ENCODE results near the gene TIMP4. TPM values are rescaled to one million over a fixed set of nuclear protein-coding genes. Genes with fewer than 3 reads are reported as not detected.

The TIMP4 gene
- total RNA-seq, 1 donor from 2014 or later: 12.3 TPM

DNA sequence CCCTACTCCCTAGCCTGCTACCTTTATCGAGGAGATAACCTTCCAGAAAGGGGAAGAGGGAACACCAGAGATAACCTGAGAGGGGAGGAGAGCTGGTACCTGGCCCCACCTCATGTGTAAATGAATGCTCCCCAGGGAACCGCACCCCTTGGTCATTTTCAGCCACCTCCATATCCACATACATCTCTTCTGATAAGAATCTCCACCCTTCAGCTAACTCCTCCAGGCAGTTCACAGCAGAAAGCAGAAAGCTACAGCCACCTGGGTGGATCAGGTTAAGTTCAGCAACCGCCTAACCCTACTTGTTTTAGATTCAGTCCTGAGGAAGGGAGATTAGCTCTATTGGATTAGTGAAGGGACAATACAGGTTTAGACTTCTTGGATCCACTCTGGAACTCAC, 38.0 kb upstream of the TIMP4 start:
- no peaks in the 10 kb centered on the region for H3K36me3 ChIP-seq
- peaks cover 7% of the 10 kb centered on the region for H3K4me1 ChIP-seq
- TF ChIP-seq, protein P1, sequence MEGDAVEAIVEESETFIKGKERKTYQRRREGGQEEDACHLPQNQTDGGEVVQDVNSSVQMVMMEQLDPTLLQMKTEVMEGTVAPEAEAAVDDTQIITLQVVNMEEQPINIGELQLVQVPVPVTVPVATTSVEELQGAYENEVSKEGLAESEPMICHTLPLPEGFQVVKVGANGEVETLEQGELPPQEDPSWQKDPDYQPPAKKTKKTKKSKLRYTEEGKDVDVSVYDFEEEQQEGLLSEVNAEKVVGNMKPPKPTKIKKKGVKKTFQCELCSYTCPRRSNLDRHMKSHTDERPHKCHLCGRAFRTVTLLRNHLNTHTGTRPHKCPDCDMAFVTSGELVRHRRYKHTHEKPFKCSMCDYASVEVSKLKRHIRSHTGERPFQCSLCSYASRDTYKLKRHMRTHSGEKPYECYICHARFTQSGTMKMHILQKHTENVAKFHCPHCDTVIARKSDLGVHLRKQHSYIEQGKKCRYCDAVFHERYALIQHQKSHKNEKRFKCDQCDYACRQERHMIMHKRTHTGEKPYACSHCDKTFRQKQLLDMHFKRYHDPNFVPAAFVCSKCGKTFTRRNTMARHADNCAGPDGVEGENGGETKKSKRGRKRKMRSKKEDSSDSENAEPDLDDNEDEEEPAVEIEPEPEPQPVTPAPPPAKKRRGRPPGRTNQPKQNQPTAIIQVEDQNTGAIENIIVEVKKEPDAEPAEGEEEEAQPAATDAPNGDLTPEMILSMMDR (IDR thresholded peaks at IDR 0.05; ENCODE audit: borderline replicate concordance): no peak
- intact Hi-C loops (cut with micrococcal nuclease): no loop called here
- H3K4me3 ChIP-seq: no peak overlapping the region
- DNase-seq: no peak
- H3K9me3 ChIP-seq (replicated peaks): peaks cover under 1% of the 10 kb centered on the region
- H3K27ac ChIP-seq (replicated peaks): no peak overlapping the region
- H3K27me3 ChIP-seq (ENCODE audit: low read depth): no peaks in the 10 kb centered on the region

DNA sequence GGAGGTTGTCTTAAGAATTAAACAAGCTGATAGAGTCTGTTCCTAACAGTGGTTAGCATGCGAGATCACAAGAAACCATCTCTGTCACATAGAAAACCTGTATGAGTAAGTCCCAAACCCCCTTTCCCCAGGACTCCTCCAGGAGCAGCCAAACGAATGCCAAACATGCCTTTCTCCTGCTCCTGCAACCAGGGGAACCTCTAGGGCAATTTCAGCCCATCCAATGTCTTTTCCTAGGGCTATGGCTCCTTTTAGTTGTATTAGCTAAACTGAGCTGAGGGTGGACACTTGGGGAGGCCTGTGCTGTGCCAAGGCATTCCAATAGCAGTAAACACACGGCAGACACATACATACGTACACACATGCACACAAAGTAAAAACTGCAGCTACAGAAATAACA, 36.5 kb upstream of the TIMP4 start:
- Histone ChIP-seq H3K4me1 (peaks cover 7% of the 10 kb centered on the region), H3K4me3 (no peak overlapping the region), H3K9me3 (replicated peaks) (no peaks in the 10 kb centered on the region), H3K27ac (replicated peaks) (no peak overlapping the region), H3K27me3 (ENCODE audit: low read depth) (no peaks in the 10 kb centered on the region), H3K36me3 (no peaks in the 10 kb centered on the region)
- TF ChIP-seq, protein P1 (IDR thresholded peaks at IDR 0.05; ENCODE audit: borderline replicate concordance): no peak
- DNase-seq: no peak
- intact Hi-C loops (cut with micrococcal nuclease): no loop called here

DNA sequence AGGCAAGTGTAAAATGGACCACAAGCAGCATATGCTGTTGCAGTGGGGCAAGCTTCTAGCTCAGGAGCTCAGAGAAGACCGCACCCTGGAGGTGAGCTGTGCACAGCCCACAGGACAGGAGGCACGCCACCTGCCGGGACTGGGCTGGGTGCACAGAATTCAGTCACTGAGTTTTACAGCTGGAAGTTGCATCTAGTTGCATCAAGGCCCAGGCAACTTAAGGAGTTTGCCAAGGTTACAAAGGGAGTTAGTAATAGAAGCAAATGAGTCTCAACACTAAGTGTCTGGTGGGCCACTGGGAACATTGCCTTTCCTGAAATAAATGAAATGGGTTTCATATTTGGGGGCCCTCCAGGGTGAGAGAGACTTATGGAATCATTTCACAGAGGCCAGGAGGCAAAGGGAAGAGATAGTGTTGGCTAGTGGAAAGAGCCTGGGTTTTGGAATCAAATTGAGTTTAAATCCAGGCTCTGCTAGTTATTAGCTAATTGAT, 36.0 kb upstream of the TIMP4 start:
- TF ChIP-seq, protein P1 (IDR thresholded peaks at IDR 0.05; ENCODE audit: borderline replicate concordance): no peak
- H3K27ac ChIP-seq (replicated peaks): no peak overlapping the region
- H3K4me1 ChIP-seq: peaks cover 7% of the 10 kb centered on the region
- H3K4me3 ChIP-seq: no peak overlapping the region
- DNase-seq: no peak
- H3K27me3 ChIP-seq (ENCODE audit: low read depth): no peaks in the 10 kb centered on the region
- intact Hi-C loops (cut with micrococcal nuclease): no loop called here
- H3K36me3 ChIP-seq: no peaks in the 10 kb centered on the region
- no peaks in the 10 kb centered on the region for H3K9me3 ChIP-seq (replicated peaks)

DNA sequence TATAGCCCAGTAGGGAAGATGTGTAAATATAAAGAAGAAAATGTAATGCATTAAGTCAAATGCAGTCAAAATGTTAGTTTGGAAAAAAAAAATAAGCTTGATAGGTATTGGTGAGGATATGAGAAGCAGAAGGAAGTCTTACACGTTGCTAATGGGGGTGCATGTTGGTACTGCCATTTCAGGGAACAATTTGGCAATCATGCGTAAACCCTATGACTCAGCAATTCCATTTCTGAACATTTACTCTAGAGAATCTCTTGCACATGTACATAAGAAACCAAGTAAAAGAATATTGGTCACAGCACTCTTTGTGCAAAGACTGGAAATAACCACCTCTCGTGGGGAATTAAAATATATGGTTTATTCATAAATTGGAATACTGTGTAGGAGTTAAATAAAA, 35.5 kb upstream of the TIMP4 start:
- H3K4me3 ChIP-seq: no peak overlapping the region
- peaks cover 7% of the 10 kb centered on the region for H3K4me1 ChIP-seq
- H3K27me3 ChIP-seq (ENCODE audit: low read depth): no peaks in the 10 kb centered on the region
- H3K36me3 ChIP-seq: no peaks in the 10 kb centered on the region
- intact Hi-C loops (cut with micrococcal nuclease): no loop called here
- H3K27ac ChIP-seq (replicated peaks): no peak overlapping the region
- DNase-seq: no peak
- no peaks in the 10 kb centered on the region for H3K9me3 ChIP-seq (replicated peaks)
- TF ChIP-seq, protein P1 (IDR thresholded peaks at IDR 0.05; ENCODE audit: borderline replicate concordance): no peak

DNA sequence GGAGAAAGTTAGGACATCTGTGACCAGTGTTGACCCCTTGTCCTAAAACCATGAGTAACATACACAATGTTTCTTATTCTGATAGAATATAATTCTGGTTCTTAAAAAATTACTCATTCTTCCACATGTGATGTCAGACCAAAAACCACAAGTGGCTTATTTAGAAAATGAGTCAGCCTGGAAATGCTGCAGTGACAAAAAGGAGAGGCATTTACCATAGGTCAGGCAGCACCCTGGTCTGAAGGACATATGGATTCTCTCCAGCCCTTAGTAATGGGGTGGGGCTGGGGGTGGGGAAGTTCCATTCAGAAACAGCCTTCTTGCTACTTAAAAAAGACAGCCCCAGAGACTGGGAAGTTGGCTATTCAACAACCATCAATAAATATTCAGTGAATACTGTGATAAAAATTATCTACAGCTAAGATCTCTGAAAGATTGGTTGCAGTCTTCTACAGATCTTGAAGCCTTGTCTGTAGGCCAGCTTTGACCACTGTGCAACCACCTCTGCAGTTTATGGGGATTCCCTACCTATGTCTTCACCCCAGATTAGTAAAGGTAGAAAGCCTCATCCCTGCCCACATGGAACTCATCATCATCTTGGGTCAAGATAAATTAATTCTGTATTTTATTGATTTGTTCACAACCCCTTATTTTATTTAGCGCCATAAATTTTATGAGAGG, 34.9 kb upstream of the TIMP4 start:
- no peaks in the 10 kb centered on the region for H3K36me3 ChIP-seq
- no peaks in the 10 kb centered on the region for H3K9me3 ChIP-seq (replicated peaks)
- intact Hi-C loops (cut with micrococcal nuclease): no loop called here
- H3K27ac ChIP-seq (replicated peaks): no peak overlapping the region
- no peak for DNase-seq
- no peaks in the 10 kb centered on the region for H3K27me3 ChIP-seq (ENCODE audit: low read depth)
- TF ChIP-seq, protein P1 (IDR thresholded peaks at IDR 0.05; ENCODE audit: borderline replicate concordance): no peak
- peaks cover 7% of the 10 kb centered on the region for H3K4me1 ChIP-seq
- H3K4me3 ChIP-seq: no peak overlapping the region

All from left ventricle myocardium inferior (tissue), 1 donor.